ENCODE data around the gene PPY.
A peak's percentile ranks its signal among the peaks of the same experiment; 100 is the strongest.
"Not testable (repeated sequence)": the region's sequence is repeated elsewhere in the genome, so short reads cannot be mapped to it uniquely, and the experiment has no call there.

The PPY gene

DNA sequence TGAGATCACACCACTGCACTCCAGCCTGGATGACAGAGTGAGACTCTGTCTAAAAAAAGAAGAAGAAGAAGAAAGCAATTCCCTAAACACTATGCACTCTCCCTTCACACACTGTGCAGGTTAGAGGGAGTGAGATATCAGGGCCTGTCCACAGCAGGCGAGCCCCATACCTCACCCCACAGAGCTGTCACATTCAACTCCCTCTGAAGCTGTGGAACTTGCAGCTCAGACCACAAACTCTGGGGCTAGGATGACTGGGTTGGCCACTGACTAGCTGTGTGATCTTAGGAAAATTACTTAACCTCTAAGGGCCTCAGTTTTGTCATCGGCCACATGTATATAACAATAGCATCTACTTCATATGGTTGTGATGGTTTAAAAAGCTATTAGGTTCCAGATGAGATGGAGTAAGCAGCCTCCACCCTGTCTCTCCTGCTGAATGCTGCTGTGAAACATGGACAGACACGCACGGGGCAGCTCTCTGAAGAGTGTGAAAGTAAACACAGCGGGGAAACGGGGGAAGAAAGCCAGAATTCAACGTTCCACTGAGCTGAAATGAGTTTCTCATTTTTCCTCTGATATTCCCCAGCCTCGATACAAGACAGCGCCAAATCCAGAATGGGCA lies 25.1 kb upstream of the PPY start:
- no peak for DNase-seq (ENCODE audit: low read depth, low spot score)
- H3K27ac ChIP-seq, result no peak overlapping the region

GRCh38 chr17:43966276-43966675 lies 24.0 kb upstream of the PPY start:
- H3K27ac ChIP-seq, result no peak overlapping the region
- no peak for DNase-seq (ENCODE audit: low read depth, low spot score)

- H3K27ac ChIP-seq, result no peak overlapping the region
- no peak for DNase-seq (ENCODE audit: low read depth, low spot score)
These were observed 20.2 kb upstream of the PPY start for GRCh38 chr17:43962479-43962878.

GRCh38 chr17:43961954-43962353 lies 19.7 kb upstream of the PPY start:
- DNase-seq (ENCODE audit: low read depth, low spot score), result no peak
- no peak overlapping the region for H3K27ac ChIP-seq

- DNase-seq (ENCODE audit: low read depth, low spot score); H3K27ac ChIP-seq: not testable (repeated sequence)
These were observed 19.0 kb upstream of the PPY start for GRCh38 chr17:43961292-43961691.

DNA sequence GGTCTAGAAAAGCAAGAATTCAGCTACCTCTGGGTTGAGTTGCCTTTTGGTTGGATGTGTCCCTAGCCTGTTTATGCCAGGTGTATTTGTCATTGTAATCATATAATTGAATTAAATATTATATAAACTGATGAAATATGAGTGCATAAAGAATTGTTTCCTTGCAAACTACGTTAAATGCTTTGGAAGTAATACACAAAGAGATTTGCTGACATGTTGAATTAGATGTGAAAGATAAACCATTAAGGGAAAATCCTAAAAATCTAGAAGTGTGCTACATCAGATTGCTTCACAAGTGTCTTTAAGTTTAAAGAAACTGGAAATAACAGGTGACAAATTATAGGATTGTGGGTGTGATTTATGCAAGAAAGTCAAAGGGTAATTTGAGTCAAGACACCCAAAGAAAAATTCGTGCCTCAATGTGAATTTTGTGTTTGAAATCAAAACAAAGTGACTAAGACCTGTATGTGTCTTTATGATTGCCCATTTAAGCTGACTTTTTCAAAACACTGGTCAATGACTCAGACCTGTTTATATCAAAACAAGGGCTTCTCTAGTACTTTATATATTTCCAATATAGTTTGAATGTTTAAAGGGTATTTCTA lies 16.6 kb upstream of the PPY start:
- H3K27ac ChIP-seq, result no peak overlapping the region
- no peak for DNase-seq (ENCODE audit: low read depth, low spot score)

- no peak for DNase-seq (ENCODE audit: low read depth, low spot score)
- H3K27ac ChIP-seq, result no peak overlapping the region
These were observed 13.9 kb upstream of the PPY start for GRCh38 chr17:43956222-43956621.

- no peak for DNase-seq (ENCODE audit: low read depth, low spot score)
- no peak within 1 kb of the TSS for H3K27ac ChIP-seq
These were observed 11.5 kb upstream of the PPY start, which contains the start of gene PYY for GRCh38 chr17:43953746-43954145. Gene PYY, minus strand, starts transcription at chr17:43953940. Its CDS starts 457 bp downstream, at chr17:43953483.

DNA sequence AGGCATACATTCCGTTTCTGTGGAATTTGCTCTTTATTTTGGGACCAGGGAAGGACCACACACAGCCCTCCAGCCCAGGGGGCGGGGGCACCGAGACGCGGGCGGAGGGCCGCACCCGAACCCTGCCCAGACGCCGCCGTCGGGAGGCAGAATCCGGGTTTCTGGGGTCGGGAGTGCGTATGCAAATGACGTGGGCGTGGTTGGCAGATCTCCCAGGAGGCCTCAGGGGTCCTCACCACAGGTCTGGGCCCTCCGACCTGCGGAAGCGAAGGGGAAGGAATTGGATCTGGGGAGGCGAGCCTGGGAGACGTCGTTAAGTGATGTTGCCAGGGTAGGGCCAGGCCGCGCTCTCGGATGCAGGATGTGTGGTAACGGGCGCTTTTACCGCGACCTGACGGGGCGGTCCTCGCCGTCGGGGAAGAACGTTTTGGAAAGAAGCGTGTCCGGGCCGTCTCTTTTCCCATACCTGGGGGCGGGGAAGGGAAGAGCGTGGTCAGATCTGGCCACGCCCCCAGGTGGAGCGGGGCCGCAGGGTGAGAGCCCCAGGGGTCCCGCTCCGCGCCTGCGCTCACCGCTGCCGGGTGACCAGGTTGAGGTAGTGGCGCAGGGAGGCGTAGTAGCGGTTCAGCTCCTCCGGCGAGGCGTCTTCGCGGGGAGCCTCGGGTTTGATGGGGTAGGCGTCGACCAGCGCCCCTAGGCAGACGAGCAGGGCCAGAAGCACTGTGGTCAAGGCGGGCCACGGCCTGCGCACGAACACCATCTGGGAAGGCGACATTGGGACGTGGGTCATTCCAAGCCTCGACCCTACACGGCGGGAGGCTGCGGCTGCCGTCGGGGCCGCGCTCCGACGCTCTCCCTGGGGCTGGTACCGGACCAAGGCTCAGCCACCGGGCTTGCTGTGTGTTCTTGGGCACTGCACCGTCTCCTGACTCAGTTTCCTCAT lies 10.7 kb upstream of the PPY start:
- H3K27ac ChIP-seq, result no peak overlapping the region
- DNase-seq (ENCODE audit: low read depth, low spot score), result no peak

GRCh38 chr17:43952351-43952723 lies 10.1 kb upstream of the PPY start:
- no peak for DNase-seq (ENCODE audit: low read depth, low spot score)
- H3K27ac ChIP-seq, result no peak overlapping the region

GRCh38 chr17:43951750-43952149 lies 9.5 kb upstream of the PPY start:
- DNase-seq (ENCODE audit: low read depth, low spot score), result no peak
- H3K27ac ChIP-seq, result no peak overlapping the region

GRCh38 chr17:43950554-43950953 lies 8.3 kb upstream of the PPY start:
- DNase-seq (ENCODE audit: low read depth, low spot score), result no peak
- no peak overlapping the region for H3K27ac ChIP-seq

DNA sequence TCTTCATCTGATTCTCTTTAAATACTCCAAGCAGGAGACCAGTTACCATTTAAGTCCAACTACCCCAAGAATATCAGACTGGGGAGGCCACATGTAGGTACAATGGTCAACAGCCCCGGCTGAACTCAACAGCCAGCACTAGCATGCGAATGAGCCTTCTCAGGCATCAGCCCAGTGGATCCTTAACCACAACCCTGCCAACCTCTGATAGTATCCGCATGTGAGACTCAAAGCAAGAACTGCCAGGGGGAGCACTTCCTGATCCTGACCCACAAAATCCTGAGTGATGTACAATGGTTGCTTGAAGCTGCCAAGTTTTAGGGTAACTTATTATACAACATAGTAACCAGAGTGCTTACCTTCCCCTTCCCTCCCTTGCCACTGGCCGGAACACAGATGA lies 7.5 kb upstream of the PPY start:
- no peak for DNase-seq (ENCODE audit: low read depth, low spot score)

DNA sequence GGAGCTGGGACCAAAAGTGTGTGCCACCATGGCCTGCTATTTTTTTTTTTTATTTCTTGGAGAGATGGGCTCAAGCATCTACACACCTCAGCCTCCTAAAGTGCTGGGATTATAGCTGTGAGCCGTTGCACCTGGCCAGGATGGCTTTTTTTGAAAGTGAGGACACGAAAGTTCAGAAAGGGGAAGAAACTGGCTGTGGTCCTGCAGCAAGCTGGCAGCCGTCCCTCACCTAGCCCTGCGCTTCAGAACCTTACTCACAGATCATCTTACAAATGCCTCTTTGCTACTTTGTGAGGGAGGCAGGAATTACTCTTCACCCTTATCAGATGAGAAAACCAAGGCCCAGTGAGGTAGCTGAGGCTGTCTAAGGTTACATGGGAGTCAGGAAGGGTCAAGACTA lies 4.5 kb upstream of the PPY start:
- H3K27ac ChIP-seq, result no peak overlapping the region
- DNase-seq (ENCODE audit: low read depth, low spot score), result no peak

More for the DNA sequence above, 7.5 kb upstream of the PPY start:
- H3K27ac ChIP-seq, result no peak overlapping the region

DNA sequence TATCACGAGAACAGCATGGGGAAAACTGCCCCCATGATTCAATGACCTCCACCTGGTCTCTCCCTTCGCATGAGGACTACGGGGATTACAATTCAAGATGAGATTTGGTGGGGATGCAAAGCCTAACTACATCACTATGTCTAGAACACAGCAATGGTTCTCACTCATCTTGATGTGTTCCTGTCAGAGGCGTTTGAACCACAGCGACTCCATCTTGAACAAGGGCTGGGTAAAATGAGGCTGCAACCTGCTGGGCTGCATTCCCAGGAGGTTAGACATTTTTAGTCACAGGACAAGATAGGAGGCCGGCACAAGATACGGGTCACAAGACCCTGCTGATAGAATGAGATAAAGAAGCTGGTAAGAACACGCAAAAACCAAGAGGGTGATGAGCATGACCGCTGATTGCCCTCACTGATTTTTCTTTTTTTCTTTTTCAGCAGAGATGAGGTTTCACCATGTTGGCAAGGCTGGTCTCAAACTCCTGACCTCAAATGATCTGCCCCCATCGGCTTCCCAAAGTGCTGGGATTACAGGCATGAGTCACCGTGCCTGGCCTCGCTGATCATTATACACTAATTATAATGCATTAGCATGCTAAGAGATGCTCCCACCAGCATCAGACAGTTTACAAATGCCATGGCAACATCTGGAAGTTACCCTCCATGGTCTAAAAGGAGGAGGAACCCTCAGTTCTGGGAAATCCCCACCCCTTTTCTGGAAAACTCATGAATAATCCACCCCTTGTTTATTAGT lies 3.0 kb upstream of the PPY start:
- no peak overlapping the region for H3K27ac ChIP-seq
- no peak for DNase-seq (ENCODE audit: low read depth, low spot score)

DNA sequence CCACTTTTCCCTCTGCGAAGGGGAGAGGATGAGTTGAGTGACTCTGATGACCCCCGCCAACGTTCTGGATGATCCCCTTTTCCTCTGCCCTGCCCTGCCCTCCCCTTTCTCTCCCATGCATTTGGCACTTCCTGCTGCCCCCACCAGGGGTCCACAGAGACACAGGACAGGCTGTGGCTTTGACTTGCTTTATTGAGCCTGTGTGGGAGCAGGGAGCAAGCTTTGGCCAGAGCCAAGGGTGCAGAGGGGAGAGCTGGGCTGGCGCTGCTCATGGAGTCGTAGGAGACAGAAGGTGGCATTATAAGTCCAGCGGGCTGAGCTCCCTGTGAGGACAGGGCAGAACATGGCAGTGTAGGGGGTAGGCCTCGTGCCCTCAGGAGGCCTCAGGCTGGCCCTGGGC lies 1.6 kb downstream of the PPY start:
- DNase-seq (ENCODE audit: low read depth, low spot score), result no peak
- no peak overlapping the region for H3K27ac ChIP-seq

- DNase-seq (ENCODE audit: low read depth, low spot score), result no peak
These were observed 2.4 kb downstream of the PPY start for GRCh38 chr17:43939886-43940285.

DNA sequence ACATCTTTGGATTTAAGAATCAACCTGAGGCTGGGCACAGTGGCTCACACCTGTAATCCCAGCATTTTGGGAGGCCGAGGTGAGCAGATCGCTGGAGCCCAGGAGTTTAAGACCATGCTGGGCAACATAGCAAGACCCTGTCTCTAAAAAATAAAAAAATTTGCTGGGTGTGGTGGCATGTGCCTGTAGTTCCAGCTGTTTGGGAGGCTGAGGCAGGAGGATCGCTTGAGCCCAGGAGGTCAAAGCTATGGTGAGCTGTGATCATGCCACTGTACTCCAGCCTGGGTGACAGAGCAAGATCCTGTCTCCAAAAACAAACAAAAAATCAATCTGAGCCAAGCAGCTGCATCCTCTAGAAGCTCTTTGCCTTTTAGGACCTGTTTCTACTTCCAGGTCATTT lies 2.8 kb downstream of the PPY start:
- not testable (repeated sequence) for H3K27ac ChIP-seq; DNase-seq (ENCODE audit: low read depth, low spot score)

More at GRCh38 chr17:43939886-43940285, 2.4 kb downstream of the PPY start:
- H3K27ac ChIP-seq, result no peak overlapping the region

DNA sequence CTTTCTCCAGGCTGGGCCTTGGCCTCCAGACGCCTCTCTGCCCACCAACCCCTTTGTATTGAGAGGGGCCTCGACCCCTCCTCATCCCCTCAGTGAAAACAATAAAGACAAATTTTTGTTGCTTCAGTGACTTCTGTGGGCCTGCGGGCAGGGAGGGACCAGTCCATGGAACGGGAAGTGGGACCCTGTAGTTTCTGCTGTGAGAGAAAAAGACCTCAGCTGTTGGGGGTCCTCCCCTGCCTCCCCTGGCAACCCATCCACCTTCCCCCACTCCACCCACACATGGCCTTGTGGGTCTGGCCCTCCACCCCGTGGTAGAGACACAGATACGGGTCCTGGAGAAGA lies 3.5 kb downstream of the PPY start:
- H3K27ac ChIP-seq, result no peak overlapping the region
- no peak for DNase-seq (ENCODE audit: low read depth, low spot score)

DNA sequence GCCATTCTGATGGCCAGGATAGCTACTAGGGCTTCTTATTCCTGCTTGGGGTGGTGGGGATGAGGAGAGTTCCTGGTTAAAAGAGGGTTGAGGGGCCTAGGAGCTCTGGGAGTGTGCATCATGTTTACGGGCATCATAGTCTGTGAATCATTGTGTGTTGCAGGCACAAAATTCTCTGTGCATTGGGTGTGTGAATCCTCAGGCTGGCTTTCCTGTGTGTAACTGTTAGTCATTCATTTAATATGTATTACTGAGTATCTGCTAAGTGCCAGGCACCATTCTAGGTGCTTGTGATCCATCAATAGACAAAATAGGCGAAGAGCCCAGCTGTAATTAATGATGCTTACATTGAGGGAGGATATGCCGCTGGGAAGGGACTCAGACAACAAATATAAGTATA lies 5.8 kb downstream of the PPY start:
- peak; percentile 31 for DNase-seq (ENCODE audit: low read depth, low spot score)
- H3K27ac ChIP-seq, result no peak overlapping the region

DNA sequence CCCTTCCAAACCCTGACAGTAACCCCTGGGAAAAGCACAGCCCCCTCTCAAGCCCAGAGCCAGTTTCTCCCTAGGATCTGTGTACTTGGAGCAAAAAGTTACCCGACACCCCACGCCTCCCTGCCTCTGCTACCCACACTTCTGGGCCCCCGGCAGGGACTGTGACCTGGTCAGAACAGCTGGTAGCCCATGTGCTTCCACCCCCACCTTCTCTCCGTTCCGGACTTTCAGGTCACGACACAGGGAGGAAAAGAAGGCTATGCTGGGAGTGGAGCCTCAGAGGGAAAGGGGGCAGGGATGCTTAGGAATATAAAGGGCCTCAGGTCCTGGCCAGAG lies 6.4 kb downstream of the PPY start:
- DNase-seq (ENCODE audit: low read depth, low spot score), result no peak
- no peak overlapping the region for H3K27ac ChIP-seq

Measured in epithelial cell of prostate (primary cell).